C4-2B (cell line): ENCODE results near the gene ZNF804B.

Experiments used
- H3K27ac ChIP-seq: fragments of 450-650 bp; 2 replicates; pipeline ENCODE4 v1.5.1; 2017
- CTCF ChIP-seq: fragments of 450-650 bp; conservative IDR thresholded peaks from 2 replicates; pipeline ENCODE4 v1.5.1; 2017; ENCODE audit warnings: mild to moderate bottlenecking
- ZFX ChIP-seq: fragments of 450-650 bp; IDR thresholded peaks from 2 replicates; pipeline ENCODE4 v1.6.1; 2017

The ZNF804B gene

DNA sequence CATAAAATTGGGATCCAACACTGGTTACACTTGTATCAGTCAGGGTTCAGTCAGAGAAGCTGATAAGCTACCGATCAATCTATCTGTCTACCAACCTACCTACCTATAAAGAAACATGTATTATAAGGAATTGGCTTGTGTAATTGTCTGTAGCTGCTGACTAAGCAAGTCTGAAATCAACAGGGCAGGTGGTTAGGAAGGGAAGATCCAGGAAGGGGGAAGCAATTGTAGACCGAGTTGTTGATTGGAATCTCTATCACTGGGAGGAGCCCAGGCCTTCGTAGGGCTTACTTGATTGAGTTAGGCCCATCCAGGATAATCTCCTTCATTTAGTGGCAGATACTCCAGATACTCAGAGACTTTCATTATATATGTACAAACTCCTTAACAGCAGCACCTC lies 307.5 kb downstream of the ZNF804B start:
- no peak overlapping the region for H3K27ac ChIP-seq
- TF ChIP-seq ZFX = no peak
- no peak for TF ChIP-seq CTCF

DNA sequence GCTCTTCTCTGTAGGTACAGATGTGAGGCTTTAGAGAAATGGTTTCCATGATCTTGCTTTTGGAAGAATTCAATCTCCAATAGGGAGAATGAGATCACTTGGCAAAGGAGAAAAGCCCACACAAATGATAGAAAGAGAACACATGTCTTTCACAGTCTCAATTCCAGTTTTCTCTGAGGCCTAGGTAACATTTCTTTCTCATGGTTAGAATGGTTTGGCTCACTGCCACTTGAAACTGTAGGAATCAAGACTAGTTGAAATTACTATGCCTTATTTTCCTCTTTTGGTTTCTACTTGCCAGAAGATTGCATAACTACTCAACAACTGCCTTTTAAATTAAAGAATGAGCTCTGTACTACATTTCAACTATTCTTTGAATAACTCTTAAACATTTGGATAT lies 312.6 kb downstream of the ZNF804B start:
- no peak for TF ChIP-seq CTCF
- TF ChIP-seq ZFX = no peak
- no peak overlapping the region for H3K27ac ChIP-seq

DNA sequence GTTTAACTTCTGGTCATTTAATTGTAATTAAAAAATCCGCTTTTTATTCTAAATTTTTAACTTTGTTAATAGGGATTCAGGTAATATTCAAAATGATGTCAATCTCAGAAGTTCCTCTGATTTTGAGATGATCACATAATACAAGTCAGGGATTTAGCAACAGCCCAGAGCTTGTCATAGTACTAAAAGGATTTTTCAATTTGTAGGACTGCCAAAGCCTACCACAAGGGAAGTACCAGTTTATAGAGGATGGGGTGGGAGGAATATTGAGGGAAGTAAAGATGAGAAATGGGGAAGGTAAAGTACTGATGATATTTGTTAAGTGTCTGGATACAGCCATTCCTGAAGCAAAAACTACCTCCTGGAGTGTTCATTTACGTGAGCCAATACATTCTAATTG lies 314.3 kb downstream of the ZNF804B start:
- H3K27ac ChIP-seq = no peak overlapping the region
- TF ChIP-seq CTCF = no peak
- TF ChIP-seq ZFX = no peak

DNA sequence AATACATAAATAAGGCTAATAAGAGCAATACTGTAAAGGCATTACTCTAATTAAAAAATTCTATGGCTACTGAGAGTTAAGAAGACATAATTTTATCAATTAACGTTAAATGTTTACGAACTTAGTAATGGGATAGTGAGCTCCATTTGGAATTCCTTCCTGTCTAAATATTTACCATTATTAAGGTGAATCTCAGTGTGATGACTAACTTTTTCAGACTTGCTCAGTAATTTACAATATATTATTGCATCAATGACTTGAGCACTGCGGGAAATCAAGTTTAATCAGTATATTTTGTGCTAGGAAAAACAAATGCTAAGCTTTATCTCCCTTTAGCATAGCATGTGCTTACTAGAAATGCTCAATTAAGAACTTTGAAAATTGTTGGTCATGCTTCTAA lies 318.5 kb downstream of the ZNF804B start:
- TF ChIP-seq CTCF (no peak), ZFX (no peak)
- H3K27ac ChIP-seq = no peak overlapping the region

GRCh38 chr7:89085580-89085979 lies 326.1 kb downstream of the ZNF804B start:
- no peak for TF ChIP-seq ZFX
- TF ChIP-seq CTCF = no peak

DNA sequence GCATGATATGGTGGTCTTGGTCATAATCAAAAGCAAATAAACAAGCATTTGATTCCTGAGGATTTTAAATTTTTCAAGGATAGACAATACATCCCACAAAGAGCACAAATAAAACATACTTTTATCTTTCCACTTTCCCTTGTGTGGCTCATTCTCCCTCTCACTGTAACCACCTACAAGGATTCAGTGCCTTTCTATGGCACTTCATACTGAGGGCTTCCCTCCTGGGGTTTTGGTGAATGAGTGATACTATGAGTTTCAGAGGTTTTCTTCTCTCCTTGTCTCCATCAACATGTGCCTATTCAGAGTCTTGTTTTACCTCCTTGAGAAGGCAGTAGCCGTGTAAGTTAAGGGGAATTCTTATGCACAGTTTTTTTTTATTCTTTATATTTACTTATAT lies 332.1 kb downstream of the ZNF804B start:
- TF ChIP-seq ZFX (no peak), CTCF (no peak)
- H3K27ac ChIP-seq = no peak overlapping the region

More at GRCh38 chr7:89085580-89085979, 326.1 kb downstream of the ZNF804B start:
- no peak overlapping the region for H3K27ac ChIP-seq

DNA sequence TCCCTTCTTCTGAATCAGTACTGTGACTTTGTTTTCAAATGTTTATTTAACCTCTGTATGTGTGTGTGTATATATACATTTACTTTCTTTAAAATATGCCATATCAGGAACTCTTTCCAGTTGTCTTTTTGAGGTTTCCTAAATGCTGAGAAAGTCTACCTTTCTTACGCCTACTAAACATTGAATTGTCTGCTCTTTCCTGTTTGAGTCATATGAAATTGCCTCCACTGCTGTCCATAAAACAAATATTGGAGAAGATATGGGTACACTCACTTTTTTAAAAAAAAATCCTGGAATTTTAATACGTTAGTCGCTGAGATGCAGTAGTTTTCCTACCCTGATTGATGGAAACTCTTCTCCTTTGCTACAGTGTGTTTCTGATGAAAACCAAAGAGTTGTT lies 334.8 kb downstream of the ZNF804B start:
- no peak overlapping the region for H3K27ac ChIP-seq
- no peak for TF ChIP-seq CTCF
- TF ChIP-seq ZFX = no peak
